NCI-H2196 (cell line): ENCODE data around the gene TTC22.

Experiments
- DNase-seq: peaks from one replicate; lab custom pipeline; 2025; ENCODE audit not compliant: unreplicated experiment; lab: John Stamatoyannopoulos, UW

Gene TTC22

GRCh38 chr1:54808443-54809207 is 7.5 kb upstream of the TTC22 start:
- no peak for DNase-seq

DNA sequence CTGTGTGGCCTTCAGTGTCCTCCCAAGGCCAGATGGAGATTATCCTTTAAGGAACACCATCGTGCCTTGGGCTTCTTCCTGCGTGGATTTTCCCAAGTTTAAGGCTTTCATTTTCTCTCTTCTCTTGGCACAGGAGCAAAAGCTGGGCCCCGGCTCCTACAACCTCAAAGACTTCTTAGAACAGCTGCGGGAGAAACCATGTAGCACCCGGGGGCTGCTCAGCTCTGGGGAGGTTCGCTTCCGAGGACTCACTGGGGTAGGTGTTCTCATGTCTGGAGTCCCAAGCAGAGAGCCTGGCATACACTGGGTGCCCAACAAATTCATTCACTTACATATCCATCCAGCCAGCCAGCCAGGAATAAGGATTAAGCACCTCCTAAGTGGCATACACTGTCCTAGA is 6.6 kb upstream of the TTC22 start:
- DNase-seq, result no peak

DNA sequence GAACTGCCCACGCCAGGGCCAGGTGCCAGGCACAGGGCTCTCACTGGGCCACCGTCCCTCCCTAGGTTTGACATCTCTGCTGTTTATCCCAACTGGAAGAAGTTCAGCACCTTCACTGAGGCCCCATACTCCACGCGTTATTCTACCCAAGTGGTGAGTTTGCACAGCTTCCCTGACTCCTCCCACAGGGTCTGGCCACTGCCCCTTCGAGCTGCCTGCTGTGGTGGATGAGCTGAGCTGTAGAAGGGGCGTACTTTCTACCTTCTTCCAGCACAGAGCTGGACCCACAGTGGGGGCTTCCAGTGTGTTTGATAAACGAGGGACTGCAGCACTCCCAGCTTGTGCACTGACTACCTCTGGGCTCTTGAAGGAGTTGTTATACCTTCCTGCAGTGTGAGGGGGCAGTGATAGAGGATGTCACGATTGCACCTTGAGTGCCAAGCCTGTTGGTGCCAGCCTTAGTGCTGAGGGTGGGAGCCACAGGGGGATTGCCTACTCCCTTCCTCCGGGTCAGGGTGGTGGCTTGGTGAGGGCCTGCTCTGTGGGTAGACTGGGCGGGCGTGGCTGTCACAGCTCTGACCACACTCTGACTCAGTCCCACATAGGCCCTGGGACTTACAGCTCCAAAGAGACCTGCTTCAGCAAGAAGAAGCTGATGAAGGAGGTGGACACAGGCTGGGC is 5.9 kb upstream of the TTC22 start:
- no peak for DNase-seq

- DNase-seq, result no peak
Measured at GRCh38 chr1:54805981-54806381, 4.9 kb upstream of the TTC22 start.

GRCh38 chr1:54805466-54805865 is 4.3 kb upstream of the TTC22 start:
- no peak for DNase-seq

GRCh38 chr1:54804471-54805132 is 3.5 kb upstream of the TTC22 start:
- no peak for DNase-seq

DNA sequence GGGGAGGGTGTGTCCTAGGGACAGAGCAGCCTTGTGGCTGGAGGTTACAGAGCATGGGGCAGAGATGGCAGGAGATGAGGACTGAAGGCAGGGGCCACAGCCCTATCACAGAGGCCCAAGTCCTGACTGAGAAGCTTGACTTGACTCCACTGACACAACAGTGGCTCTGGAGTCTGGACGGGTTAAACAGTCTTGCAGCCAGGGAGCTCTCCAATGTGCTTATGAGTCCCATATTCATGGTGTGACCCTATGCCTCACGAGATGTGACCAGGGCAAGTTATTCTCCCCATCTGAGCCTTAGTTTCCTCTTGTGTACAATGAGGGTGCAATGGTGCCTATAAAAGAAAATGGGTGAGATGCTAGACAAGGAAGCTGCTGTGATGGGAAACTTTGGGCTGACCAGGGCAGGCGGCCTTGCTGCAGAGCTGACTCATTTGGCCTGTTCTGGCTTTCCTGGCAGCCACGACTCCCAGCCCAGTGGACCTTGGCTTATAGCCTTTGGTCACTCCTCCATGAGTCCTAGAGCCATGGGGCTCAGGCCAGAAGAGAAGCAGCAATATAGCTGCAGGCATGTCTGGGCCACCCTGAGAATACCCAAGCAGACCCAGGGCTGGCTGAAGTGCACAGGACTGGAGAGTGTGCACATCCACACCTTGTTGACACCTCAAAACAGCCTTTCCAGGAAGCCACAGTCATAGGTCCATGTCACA is 2.8 kb upstream of the TTC22 start:
- DNase-seq, result no peak

- no peak for DNase-seq
Measured at GRCh38 chr1:54800041-54800898, 853 bp downstream of the TTC22 start.

DNA sequence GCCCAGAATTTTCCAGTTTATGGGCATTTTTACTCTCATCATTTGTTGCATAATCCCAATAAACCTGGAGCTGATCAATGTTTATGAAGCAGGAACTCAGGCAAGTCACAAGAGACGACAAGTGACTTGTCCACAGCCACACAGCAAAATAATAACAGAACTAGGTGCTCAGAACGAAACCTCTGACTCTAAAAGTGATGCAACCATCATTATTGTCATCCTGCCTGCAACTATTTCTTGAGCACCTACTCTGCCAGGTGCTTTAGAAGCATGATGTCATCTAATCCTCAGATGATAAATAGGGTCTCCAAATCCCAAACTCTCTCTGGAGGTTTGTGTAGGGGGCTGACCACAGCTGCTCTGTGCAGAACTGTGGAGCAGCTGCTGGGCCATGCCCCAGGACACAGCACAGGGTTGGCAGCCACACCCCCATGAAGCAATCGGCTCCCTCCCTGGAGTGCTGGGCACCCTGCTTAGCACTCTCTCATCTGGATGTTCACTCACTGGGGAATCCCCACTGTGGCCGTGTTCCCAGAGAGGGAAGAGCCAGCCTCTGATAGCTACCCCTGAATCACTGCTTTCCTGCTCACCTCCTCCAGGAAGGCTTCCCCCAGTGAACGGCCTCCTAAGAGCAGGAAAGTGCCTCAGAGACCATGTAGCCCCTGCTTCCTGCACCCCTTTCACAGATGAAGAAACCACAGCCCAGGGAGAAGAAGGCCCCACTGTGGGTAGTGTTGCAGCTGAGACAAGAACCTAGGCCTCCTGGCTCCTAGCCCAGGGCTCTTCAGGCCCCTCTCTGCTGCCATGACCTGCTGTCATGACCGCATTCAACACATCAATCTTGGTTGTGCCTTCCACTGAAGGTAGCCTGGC is 2.1 kb downstream of the TTC22 start:
- peak; percentile 23 for DNase-seq

DNA sequence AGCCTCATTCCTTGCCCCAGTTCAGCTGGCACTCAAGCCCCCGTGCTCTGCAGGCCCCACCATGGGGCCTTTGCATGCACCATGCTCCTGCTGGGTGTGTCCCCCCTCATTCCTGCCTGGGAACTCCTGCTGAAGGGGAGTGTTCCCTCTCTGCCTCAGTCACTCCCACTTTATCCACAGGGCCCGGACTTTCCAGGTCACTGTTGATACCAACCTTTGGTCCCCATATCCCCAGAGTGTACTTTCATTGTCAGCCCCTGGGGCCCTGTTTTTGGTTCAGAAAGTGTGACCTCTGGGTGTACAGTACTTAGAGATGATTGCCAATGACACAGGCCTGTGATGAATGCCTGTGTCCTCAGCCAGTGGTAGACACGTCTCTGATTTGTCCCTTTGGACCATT is 2.9 kb downstream of the TTC22 start:
- DNase-seq, result no peak

DNA sequence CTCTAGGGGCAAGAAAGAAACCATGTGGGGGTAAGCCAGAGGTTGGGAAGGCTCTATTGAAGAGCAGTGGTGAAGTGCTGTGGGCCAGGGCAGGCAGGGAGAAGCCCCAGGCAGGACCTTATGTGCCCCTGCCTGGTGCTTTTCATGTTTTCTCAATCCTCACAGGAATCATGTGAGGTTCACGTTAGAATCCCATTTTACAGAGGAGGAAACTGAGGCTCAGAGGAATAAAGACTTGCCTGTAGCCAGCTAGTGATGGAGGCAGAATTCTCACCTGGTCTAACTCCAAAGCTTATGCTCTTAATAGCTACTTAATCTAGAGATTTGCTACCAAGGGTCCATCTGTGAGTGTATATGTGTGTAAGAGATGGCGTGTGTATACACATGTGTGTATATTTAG is 4.2 kb downstream of the TTC22 start:
- no peak for DNase-seq

DNA sequence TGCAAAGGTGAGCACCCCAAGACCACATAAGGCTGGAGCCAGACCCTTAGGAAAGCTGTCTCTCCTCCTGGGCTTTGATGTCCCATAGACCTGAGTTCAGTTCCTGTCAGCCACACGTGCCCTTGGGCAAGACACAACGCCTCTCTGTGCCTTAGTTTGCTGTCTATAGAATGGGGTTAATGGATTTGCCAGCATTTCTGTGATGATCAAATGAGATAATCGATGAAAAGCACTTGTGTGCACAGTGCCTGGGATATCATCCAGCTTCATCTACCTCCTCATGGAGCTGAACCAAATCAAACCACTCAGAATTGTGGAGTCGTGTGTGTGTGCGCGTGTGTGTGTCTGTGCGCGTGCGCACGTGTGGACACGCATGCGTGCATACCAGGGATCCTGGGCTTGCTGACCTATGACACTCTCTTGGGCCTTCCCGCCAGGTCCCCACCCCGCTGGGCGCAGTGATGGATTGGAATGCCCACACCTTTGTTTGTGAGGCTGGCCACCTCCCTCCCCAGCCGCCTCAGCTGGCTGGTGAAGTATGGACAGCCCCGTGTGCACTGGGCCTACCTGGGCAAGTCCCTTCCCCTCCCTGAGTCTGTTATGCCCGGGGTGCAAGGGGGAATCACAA is 5.2 kb downstream of the TTC22 start:
- DNase-seq, result no peak

DNA sequence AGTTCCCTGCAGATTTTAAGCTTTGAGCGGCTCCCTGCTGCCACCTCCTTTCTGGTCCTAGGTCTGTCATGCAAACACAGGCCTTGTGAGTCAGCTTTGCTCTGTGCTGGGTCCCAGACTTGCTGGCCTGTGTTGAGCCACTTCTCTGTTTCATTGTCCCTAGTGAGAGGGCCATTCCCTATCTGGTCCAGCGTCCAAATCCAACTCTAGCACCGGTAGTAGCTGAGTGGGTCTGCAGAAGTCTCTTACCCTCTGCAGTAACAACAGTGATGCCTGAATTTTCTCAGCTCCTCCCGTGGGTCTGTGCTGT is 5.8 kb downstream of the TTC22 start:
- no peak for DNase-seq

- DNase-seq, result no peak
Measured at GRCh38 chr1:54794451-54795355, 6.4 kb downstream of the TTC22 start.

DNA sequence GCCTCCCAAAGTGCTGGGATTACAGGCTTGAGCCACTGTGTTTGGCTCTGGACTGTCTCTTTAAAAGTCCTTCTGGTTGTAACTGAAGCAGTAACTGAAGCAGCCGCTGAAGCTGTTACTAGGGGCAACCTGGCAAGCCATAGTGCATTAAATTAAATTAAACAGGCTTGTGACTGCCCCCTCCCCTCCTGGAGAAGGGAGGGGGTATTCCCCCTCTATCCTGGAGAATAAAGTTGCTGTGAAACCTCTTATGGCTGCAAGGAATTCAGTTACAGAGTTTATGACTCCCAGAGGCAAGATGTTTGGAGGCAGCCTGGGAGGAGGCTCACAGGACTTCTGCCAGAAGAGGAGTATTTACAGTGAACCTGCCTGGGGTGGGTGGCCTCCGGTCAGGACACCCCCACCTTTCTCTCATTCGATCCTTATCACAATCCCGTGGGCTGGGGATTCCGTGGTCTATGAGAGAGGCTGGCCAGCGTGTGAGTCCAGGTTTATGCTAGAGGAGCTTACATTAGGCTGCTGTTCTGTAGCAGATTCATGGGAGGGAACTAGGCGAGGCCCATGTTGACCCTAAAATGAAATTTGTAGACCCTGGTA is 8.3 kb downstream of the TTC22 start:
- DNase-seq, result peak; percentile 29

DNA sequence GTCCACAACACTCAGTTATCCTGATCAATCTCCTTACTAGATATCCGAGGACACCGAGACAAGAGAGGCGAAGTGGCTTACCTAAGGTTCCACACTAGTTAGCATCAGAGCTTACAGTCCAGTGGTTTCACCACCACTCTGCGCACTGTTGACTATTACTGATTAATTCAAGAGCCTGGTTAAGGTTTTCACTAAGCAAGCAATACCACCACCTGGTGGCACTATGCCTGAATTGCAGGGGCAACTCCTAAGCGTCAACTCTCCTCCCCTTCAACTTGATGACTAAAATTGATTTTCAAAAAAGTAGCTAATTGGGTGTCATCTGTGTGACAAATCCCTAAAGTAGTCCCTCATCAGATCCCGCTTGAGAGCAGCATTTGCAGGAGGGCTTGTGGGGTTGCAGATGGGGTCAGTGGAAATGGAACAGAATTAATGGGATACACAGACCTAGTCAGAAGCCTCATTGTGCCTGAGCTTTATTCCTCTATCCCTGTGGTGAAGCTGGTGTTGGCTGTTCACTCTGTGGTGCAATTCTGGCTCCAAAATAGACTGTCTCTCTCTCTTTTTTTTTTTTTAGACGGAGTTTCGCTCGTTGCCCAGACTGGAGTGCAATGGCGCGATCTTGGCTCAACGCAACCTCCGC is 9.1 kb downstream of the TTC22 start:
- DNase-seq, result peak; percentile 11

- no peak for DNase-seq
Measured at GRCh38 chr1:54788459-54788858, 12.7 kb downstream of the TTC22 start.

GRCh38 chr1:54787604-54788003 is 13.5 kb downstream of the TTC22 start:
- no peak for DNase-seq
